A549 treated with ZK216348 at 1 μM for 4 hours (cell line): Measurements from ENCODE around the gene AP4E1. TPM values are rescaled to one million over a fixed set of nuclear protein-coding genes. Genes with fewer than 3 reads are reported as not detected.

Source experiments
- total RNA-seq: library from RNA; stranded (reverse); fragments of 200-300 nt; extraction: Qiagen RNA extraction; gene quantifications from 5 replicates; pipeline ENCODE4 v1.2.3, GENCODE V29; 2022; ENCODE audit warnings: low read depth

AP4E1 gene
- 5.1 to 10.0 TPM (median 9.7 TPM) in 5 replicates for total RNA-seq

DNA sequence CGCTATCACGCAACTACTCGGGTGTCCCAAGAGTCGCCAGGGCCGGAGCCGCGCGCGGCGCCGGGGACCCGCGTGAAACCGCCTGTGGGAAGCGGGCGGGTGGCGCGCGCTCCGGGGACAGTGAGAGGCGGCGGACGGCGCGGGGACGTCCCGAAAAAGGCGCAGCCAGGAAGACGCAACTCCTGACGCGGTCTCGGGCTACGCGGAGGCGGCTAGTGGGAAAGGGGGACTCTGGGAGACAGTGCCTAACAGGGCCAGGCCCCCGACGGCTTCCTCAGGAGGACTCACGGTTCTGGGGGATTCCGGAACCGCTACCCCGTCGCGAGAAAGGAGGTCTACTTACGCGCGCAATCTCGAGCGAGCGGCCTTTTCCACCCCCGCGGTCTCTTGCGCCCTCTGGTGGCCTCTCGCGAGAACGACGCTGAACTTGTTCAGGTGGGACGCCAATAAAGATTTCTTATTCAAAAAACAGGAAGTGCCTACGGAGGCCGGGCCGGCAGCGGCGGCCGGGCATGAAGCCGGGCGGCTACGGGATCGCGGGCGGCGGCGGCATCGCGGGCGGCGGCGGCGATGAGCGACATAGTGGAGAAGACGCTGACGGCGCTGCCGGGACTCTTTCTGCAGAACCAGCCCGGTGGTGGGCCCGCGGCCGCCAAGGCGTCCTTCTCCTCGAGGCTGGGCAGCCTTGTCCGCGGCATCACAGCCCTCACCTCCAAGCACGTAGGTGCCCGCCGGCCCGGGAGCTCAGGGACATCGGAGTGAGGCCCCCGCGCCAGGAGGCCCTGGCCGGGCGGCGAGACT, at the start of gene AP4E1:
TSS of gene AP4E1 (plus strand) at position 475 of the 801 bp plus-strand sequence. CDS start at position 571, 96 bp downstream.

Other genes starting within 250 kb of the AP4E1 start
- 17.1 to 25.5 TPM (median 24.9 TPM) in 5 replicates for gene TRPM7, start 221.9 kb upstream of the AP4E1 start, total RNA-seq
- gene SPPL2A, start 143.0 kb upstream of the AP4E1 start, total RNA-seq, result 70.1 to 104 TPM (median 93.9 TPM) in 5 replicates
- 13.1 to 22.4 TPM (median 16.4 TPM) in 5 replicates for gene TNFAIP8L3, start 186.2 kb downstream of the AP4E1 start, total RNA-seq